ENCODE measurements around the gene RPL35.
A peak's percentile ranks its signal among the peaks of the same experiment; 100 is the strongest.

Gene RPL35

DNA sequence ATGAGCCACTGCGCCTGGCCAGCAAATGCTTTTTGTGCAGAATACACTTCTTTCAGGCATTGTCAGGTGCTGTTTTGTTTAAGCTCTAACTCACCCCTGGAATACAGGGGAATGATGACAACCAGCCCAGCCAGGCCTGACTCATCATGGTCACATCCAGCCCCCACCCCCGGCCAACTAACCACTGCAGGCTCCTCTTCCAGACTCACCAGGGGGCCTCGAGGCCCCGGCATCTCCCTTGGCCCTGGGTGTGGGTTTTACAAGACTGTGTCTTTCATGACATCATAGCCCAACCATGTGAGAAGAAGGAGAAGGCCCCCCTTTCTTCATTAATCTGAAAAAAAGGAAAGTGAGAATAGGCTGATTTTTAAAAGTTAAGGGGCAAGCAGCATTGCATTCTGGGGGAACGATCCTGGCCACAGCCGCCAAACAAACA, 49.3 kb downstream of the RPL35 start:
- peak in 1 of 2 experiments; percentile 43 for DNase-seq (ENCODE audit: low spot score in 2 of 2)
- Histone ChIP-seq H3K4me1 (no peaks in the 10 kb centered on the region), H3K4me3 (no peak overlapping the region), H3K36me3 (replicated peaks) (no peaks in the 10 kb centered on the region), H3K9me3 (no peaks in the 10 kb centered on the region), H3K27me3 (ENCODE audit: low read depth) (no peaks in the 10 kb centered on the region)
- in situ Hi-C loops (cut with MboI; ENCODE audit: low sequenced_read_pairs), result no loop called here

DNA sequence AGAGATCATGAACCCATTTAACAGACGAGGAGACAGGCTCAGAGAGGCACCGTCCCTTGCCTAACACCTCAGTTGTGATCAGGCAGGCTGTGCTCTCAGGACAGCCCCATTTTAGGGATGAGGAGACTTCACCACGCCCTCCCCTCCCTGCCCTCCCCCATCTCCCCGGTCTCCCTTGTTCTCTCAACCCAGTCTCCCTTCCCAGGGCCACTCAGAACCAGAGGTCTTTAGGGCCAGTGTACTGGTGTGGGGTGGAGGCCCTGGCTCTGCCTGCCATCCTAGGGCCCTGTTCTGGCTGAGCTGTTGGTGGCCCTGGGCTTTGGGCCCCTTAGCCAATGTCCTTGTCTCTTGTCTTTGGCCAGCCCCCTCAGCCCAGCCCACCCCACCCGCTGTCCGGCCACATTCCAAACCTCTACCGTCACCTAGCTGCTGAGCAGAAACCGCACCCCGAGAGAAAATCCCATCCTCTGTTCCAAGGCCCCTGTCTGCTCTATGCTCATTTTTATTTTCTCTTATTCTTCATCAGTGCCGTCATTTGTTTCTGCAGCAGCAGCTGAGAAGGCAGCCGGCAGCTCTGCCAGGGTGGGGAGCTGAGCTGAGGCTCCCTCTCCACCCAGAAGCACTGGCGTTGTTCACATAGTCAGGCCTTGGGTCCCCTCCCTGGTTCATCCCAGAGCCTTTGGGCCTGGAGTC, 50.9 kb downstream of the RPL35 start:
- no peaks in the 10 kb centered on the region for H3K9me3 ChIP-seq
- no peaks in the 10 kb centered on the region for H3K27me3 ChIP-seq (ENCODE audit: low read depth)
- no peaks in the 10 kb centered on the region for H3K4me1 ChIP-seq
- DNase-seq (ENCODE audit: low spot score in 2 of 2), result peak in 1 of 2 experiments; percentile 31
- H3K36me3 ChIP-seq (replicated peaks), result no peaks in the 10 kb centered on the region
- in situ Hi-C loops (cut with MboI; ENCODE audit: low sequenced_read_pairs), result no loop called here
- no peak overlapping the region for H3K4me3 ChIP-seq

DNA sequence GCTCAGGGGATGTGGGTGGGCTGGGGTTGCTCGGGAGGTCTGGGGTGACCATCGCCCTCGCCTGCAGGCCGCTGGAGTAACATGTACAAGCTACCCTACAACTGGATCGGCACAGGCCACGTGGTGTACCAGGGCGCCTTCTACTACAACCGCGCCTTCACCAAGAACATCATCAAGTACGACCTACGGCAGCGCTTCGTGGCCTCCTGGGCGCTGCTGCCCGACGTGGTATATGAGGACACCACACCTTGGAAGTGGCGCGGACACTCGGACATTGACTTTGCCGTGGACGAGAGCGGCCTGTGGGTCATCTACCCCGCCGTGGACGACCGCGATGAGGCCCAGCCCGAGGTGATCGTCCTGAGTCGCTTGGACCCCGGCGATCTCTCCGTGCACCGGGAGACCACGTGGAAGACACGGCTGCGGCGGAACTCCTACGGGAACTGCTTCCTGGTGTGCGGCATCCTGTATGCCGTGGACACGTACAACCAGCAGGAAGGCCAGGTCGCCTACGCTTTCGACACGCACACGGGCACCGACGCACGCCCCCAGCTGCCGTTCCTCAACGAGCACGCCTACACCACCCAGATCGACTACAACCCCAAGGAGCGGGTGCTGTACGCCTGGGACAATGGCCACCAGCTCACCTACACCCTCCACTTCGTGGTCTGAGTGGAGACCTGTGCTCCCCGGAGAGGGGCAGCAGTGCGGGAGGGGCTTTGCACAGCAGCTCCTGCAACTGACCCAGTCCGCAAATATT, 51.8 kb downstream of the RPL35 start:
- no peaks in the 10 kb centered on the region for H3K27me3 ChIP-seq (ENCODE audit: low read depth)
- no peaks in the 10 kb centered on the region for H3K4me1 ChIP-seq
- in situ Hi-C loops (cut with MboI; ENCODE audit: low sequenced_read_pairs), result no loop called here
- DNase-seq (ENCODE audit: low spot score in 2 of 2), result no peak
- H3K36me3 ChIP-seq (replicated peaks), result no peaks in the 10 kb centered on the region
- H3K9me3 ChIP-seq, result no peaks in the 10 kb centered on the region
- no peak overlapping the region for H3K4me3 ChIP-seq

DNA sequence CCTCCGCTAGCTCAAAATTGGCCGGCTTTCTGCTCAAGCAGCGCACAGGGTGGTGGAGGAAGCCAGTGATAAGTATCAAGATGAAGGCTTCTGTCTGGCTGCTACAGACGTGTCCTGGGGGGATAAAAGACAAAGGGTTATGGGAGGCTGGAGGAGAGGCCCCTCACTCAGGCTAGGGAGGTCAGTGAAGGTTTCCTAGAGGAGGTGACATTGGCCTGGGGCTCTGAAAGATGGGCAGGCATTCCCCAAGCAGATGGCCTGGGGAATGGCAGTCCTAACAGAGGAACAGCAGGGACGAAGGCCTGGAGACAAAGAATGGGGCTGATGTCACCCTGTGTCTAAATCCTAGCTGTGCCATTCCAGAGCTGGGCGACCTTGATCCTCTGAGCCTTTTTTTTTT, 52.5 kb downstream of the RPL35 start:
- no peak overlapping the region for H3K4me3 ChIP-seq
- H3K36me3 ChIP-seq (replicated peaks), result no peaks in the 10 kb centered on the region
- in situ Hi-C loops (cut with MboI; ENCODE audit: low sequenced_read_pairs), result no loop called here
- no peaks in the 10 kb centered on the region for H3K4me1 ChIP-seq
- DNase-seq (ENCODE audit: low spot score in 2 of 2), result no peak
- no peaks in the 10 kb centered on the region for H3K9me3 ChIP-seq
- no peaks in the 10 kb centered on the region for H3K27me3 ChIP-seq (ENCODE audit: low read depth)

DNA sequence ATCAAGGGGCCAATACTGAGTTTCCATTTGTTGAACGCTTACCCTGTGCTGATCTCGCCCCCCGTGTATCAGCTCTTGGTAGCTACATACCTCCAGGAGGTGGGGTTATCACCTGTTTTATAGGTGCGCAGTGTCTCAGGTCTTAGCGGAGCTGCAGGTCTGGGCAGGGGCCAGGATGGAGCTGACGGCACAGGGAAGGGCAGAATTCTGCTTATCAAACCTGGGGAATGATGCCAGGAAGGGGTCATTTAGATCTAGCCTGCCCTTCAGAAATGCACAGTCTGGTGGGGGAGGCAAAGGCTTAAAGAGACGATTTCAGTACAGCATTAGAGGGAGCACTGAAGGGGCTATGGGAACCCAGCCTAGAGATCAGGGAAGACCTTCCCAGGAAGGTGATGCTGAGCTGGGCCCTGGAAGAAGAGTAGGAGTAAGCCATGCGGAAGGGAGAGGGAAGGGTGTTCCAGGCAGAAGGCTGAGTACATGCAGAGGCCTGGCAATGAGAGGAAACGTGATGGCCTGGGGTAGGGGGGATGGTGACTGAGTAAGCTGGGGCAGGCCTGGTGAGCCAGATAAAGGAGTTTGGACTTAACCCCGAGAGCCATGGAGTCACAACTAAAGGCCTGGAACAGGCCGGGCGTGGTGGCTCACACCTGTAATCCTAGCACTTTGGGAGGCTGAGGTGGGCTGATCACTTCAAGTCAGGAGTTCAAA, 53.4 kb downstream of the RPL35 start:
- Histone ChIP-seq H3K9me3 (no peaks in the 10 kb centered on the region), H3K4me1 (no peaks in the 10 kb centered on the region), H3K4me3 (no peak overlapping the region), H3K27me3 (ENCODE audit: low read depth) (no peaks in the 10 kb centered on the region), H3K36me3 (replicated peaks) (no peaks in the 10 kb centered on the region)
- no peak for DNase-seq (ENCODE audit: low spot score in 2 of 2)
- in situ Hi-C loops (cut with MboI; ENCODE audit: low sequenced_read_pairs), result no loop called here

All from HAP-1 (cell line).